ENCODE results near the gene RHOBTB1.
"Not testable (repeated sequence)": the region's sequence is repeated elsewhere in the genome, so short reads cannot be mapped to it uniquely, and the experiment has no call there.

The RHOBTB1 gene

DNA sequence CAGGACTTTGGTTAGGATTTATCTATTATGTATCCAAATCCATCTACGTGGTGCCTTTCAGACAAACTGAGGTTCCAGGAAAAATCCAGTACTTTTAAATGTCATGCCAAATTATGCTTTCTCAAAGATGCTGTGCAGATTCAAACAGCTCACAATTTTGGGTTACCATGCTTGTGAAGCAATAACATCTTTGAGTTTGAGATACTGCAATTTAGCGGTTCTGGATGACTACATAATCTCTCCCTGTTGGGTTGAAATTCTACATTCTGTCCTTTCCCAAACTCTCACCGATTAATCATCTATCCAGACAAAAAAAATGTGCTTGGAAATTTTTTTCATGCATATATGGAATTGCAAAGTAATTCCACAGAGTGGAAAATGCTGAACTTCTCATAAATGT lies 3.5 kb downstream of the RHOBTB1 start:
- DNase-seq, result no peak

- no peak for DNase-seq
Observed at GRCh38 chr10:60937784-60938654, 6.0 kb downstream of the RHOBTB1 start.

- no peak for DNase-seq
Observed at GRCh38 chr10:60937022-60937421, 7.0 kb downstream of the RHOBTB1 start.

DNA sequence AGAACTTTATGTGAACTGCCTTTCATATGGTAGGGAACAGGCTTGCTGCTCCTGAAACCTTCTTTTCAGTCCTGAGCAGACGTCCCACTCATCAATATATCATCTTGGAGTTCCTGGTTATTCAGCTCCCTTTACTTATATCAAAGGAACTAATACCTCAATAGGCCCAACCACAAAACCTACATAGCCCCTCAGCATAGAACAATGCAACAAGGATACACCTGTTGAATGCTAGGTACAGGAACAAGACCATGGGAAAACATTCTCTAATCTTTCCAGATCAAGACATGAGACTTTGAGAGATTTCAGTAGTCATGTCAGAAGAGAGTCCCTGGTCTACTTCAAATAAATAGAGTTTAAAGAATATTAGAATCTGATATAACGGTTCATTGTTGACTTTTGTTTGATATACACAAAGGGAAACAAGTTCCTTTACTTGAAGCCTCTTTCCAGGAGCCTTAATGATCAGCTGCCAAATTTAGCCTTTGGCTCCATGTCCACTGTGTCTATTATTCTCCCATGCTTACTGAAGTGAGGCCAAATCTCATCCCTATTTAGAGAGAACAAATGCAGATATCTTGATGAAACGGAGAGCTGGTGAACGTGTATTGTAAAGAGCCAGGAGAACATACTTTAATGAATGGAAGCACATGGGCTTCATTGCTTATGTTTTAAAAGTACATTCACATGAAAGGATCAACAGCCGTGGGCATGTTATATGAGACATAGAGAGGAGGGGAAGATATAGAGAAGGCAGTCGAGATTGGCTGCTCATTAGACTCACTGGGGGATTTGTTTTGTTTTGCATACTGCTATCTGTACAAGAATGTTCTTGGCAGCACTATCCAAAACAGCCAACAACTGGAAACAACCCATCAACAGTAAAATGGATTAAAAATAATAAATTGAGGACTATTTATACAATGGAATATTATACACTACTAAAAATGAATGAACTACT lies 9.5 kb downstream of the RHOBTB1 start:
- no peak for DNase-seq

DNA sequence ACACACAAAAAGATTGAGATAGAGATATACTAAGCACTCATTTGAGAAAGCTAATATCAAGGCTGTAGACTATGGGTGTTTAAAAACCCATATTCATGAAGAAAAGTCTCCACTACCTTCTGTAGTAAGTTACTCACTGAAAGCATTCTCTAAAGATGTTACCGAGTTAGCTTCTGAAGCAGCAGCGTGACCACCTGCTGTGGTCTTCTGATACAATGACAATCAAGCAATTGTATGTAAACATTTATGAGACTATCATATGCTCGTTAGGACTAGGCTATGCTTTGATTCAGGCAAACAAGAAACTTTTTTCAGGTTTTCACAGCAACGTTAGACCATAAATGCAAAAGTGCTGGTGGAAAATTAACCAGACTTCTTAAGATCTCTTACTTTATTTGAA lies 11.2 kb downstream of the RHOBTB1 start:
- no peak for DNase-seq

DNA sequence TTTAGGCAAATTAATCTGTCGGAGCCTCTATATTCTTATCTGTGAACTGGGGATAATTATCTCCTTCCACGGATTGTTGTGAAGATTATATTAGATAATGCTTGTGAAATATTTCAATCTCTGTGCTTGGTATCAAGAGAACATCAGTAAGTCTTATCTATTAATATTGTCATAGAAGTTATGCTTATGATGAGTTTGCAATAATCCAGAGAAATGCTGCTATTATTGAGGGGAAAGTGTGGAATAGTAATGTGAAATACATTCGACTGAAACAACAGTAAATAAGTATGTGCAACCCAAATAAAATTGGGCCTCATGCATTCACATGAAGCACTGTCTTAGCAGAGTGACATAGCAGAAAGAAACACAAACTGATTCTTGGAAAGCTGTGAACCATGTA lies 13.7 kb downstream of the RHOBTB1 start:
- no peak for DNase-seq

- DNase-seq, result no peak
Observed at GRCh38 chr10:60921633-60922032, 22.4 kb downstream of the RHOBTB1 start.

DNA sequence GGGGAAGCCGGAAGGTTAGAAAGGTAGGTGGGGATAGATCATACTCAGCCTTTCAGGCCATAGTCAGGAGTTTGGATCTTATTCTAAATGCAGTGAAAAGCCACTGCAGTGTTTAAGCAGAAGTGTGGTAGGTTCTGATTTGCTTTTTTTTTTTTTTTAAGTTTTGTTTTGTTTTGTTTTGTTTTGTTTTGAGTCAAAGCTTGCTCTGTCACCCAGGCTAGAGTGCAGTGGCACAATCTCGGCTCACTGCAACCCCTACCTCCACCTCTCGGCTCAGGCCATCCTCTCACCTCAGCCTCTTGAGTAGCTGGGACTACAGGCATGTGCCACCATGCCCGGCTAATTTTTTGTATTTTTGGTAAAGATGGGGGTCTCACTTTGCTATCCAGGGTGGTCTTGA lies 23.5 kb downstream of the RHOBTB1 start:
- DNase-seq, result no peak

GRCh38 chr10:60919551-60919950 lies 24.4 kb downstream of the RHOBTB1 start:
- DNase-seq, result no peak

- DNase-seq, result no peak
Observed at GRCh38 chr10:60917331-60918280, 26.4 kb downstream of the RHOBTB1 start.

DNA sequence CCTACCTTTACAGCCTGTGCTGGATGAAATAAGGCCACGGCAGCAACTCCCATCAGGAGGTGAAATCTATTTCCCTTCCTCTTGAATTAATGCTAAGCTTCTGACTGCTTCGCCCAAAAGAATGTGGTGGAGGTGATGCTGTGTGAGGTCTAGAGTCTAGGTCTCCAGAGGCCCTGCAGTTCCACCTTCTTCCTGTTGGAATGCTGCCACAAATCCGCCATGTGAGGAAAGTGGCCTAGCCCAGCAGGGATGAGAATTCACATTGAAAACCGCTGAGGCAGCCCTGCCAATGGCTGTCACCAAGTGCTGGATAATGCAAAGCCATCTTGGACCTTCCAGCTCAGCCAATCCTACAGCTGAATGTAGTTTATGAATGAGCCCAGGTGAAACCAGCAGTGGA lies 28.0 kb downstream of the RHOBTB1 start:
- DNase-seq, result no peak

DNA sequence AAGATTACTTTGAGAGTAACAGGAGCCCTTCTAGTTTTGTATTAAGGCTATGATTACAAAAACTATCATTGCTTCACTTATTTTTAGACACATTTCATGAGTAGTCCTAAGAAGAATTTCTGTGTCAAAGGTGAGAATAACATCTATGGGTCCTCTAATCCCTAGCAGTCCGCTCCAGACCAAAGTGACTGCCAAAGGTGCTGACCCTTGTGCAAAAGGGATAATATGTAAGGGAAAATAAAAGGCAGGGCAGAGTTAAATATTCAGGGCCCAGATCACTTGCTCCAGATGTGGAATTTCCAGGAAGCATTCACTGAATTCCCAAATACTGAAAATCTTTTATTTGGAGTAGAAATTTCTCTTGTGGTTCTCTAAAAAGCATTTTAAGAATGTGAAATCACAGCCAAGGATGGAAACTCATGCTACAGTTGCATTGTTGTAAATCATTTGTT lies 29.3 kb downstream of the RHOBTB1 start:
- DNase-seq, result no peak

DNA sequence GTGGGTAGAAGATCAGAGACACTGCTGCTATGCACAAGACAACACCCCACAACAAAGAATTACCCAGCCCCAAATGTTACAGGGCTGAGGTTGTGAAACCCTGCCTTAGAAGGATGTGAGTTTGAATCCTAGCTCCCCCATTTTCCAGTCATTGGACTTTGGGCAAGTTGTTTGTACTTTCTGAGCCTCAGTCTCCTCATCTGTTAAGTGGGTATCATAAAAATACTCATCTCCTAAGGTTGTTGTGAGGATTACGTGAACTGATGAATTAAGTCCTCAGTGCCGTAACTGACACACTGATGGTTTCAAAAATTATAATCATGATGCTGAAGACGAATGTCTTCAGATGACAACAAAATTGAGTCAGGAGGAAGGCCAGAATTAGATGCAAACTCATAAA lies 30.3 kb downstream of the RHOBTB1 start:
- DNase-seq, result no peak

GRCh38 chr10:60913071-60913470 lies 30.9 kb downstream of the RHOBTB1 start:
- DNase-seq, result no peak

GRCh38 chr10:60911715-60912114 lies 32.3 kb downstream of the RHOBTB1 start:
- no peak for DNase-seq

- no peak for DNase-seq
Observed at GRCh38 chr10:60911216-60911615, 32.8 kb downstream of the RHOBTB1 start.

DNA sequence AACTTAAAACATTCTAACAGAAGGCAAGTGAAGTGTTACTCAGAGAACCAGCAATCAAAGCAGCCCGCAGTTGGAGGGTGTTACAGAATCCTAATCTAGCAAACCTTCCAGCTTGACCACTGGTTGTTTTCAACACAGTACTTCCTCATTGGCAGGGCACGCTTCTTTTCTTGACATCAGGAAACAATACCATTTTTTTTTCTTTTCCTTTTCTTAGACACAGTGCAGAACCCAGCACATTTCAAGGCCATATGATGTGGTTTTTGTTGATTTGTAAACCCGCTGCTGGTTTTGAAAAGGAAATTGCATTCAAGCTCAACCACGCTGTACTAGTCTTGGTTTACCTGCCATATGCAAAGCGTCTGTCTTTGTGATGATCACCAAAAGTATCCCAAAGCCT lies 33.4 kb downstream of the RHOBTB1 start:
- peak; percentile 42 for DNase-seq

DNA sequence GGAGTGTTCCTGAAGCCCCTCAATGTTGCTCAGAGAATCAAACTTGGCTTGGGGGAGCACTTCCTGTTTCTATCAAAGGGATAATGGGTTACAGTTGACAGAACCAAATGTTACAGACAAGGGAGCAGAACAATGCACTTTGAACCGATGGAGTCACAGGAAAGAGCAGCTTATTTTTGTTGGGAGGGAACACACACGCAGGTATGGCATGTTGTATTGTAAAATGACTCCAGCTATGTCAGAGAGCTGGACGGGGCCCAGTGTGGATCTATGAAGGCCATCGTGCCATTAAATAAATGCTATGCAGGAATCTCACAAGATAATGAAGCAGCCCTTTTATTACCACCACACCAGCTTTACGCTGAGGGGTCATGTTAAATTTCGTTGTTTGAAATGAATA lies 35.1 kb downstream of the RHOBTB1 start:
- no peak for DNase-seq

- DNase-seq, result no peak
Observed at GRCh38 chr10:60908031-60908430, 36.0 kb downstream of the RHOBTB1 start.

DNA sequence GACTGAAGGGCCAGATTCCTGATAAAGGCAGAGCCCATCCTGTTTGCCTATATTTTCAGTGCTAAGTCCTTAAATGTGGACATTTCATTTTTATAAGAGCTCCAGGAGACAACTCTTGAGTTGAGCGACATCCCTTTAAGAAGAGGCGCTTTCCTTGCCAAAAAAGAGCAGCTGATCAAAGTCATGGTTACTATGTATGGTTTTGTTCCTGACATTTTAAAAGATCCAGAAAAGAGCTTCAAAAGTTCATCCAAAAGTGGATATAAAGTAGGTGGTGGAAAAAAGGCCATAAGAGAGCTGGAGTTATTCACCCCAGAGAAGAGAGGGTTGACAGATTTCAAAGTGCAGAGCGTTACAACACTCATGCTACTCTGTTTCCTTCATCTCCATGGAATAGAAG lies 36.7 kb downstream of the RHOBTB1 start:
- no peak for DNase-seq

DNA sequence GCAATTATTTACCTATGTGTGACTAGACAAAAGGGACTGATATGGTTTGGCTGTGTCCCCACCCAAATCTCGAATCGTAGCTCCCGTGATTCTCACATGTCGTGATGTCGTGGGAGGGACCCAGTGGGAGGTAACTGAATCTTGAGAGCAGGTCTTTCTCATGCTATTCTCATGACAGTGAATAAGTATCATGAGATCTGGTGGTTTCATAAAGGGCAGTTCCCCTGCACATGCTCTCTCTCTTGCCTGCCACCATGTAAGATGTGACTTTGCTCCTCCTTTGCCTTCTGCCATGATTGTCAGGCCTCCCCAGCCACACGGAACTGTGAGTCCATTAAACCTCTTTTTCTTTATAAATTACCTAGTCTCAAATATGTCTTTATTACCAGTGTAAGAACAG lies 37.2 kb downstream of the RHOBTB1 start:
- not testable (repeated sequence) for DNase-seq

DNA sequence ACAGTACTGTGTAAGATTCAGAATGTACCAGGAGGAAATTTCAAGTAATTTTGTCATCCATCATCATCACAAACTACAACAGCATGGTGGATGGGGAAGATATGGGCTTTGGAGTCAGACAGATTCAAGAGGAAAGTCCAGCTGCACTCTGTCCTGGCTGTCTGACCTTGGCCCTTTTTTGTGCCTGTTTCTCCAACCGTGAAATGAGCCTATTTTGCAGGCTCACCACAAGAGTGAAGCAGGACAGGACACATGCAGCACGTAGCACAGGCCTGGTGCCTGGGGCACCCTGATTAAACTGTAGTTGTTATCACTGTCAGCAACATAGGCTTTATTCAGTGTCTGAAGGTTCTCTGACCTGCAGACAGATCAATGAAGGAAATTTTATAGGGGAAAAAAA lies 37.6 kb downstream of the RHOBTB1 start:
- DNase-seq, result no peak

DNA sequence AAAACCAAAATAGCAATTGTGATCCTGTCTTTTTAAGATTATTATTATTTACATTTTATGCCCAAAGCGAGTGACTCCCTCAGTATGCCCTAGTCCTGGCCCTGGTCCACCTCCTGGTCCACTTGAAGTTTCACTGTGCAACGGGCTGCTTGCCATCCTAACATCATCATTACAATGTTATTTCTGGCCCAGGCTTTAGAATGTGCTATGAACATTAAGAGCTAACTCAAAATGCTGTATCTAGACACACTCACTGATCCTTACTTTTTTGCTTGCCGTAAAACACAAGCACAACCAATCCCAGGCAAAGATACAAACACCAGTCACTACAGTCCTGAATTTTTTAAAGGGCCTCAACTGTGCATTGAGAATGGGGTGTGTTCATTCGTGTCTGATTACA lies 38.4 kb downstream of the RHOBTB1 start:
- no peak for DNase-seq
